IPS-NIHi11 (cell line): Measurements from ENCODE around the gene SLC44A3.
"Not testable (repeated sequence)": the region's sequence is repeated elsewhere in the genome, so short reads cannot be mapped to it uniquely, and the experiment has no call there.

Experiments used
- DNase-seq: peaks from one replicate; pipeline ENCODE4 v3.0.0; 2012; ENCODE audit warnings: mixed read lengths, low spot score

Gene SLC44A3

GRCh38 chr1:94935034-94935433, 114.9 kb downstream of the SLC44A3 start:
- no peak for DNase-seq

- no peak for DNase-seq
These were observed 115.3 kb downstream of the SLC44A3 start for GRCh38 chr1:94935476-94935875.

GRCh38 chr1:94936861-94937620, 116.9 kb downstream of the SLC44A3 start:
- DNase-seq = no peak

GRCh38 chr1:94937820-94938219, 117.7 kb downstream of the SLC44A3 start:
- no peak for DNase-seq

GRCh38 chr1:94940738-94941137, 120.6 kb downstream of the SLC44A3 start:
- DNase-seq = no peak

GRCh38 chr1:94941480-94941879, 121.3 kb downstream of the SLC44A3 start:
- DNase-seq = not testable (repeated sequence)

- DNase-seq = no peak
These were observed 122.3 kb downstream of the SLC44A3 start for GRCh38 chr1:94942171-94943128.
